K562 (cell line): ENCODE measurements around the gene ERCC6. TPM values are rescaled to one million over a fixed set of nuclear protein-coding genes. Genes with fewer than 3 reads are reported as not detected.
A peak's percentile ranks its signal among the peaks of the same experiment; 100 is the strongest.

Experiments used
- ATAC-seq: fragments of 200-7000 bp; cut with Tn5 transposase; 3 replicates; pipeline ENCODE4 v1.9.1; 2020; ENCODE audit warnings: moderate library complexity
- BruUV-seq: library from RNA; stranded (reverse); fragments of 400-500 nt; replicated peaks from 2 replicates; lab custom pipeline; 2021; lab: Mats Ljungman, UMichigan
- CTCF ChIA-PET: fragments of 300-600 bp; formaldehyde crosslinking; extraction: SDS; loops from one replicate; lab custom pipeline; 2021; ENCODE audit warnings: low intra/inter-chr PET ratio; lab: Yijun Ruan, JAX
- POLR2A ChIA-PET: fragments of 300-600, 350-650 bp; sonication (Branson Sonifier 250); formaldehyde crosslinking; extraction: SDS; loops from one replicate; lab custom pipeline; 2021; ENCODE audit warnings: antibody characterized with exemption, inconsistent platforms; lab: Yijun Ruan, JAX
- DNase-seq, 4 experiments: peaks; one replicate each; pipeline versions ENCODE4 v3.0.0 to v3.0.0-alpha.2; 2011 to 2018; ENCODE audit warnings: low spot score in 3 of 4, mixed read lengths in 3 of 4; ENCODE audit errors: extremely low read depth in 1 of 4
- FAIRE-seq: peaks from 2 replicates; lab custom pipeline; 2011; peaks lifted over from hg19 to GRCh38; lab: Jason Lieb, UNC
- H2AFZ ChIP-seq: 2 replicates; pipeline ENCODE4 v1.6.0; 2011; ENCODE audit warnings: low read depth, low read length, control low read depth, inconsistent platforms
- H3K27ac ChIP-seq: fragments of 200-600 bp; 3 replicates; pipeline ENCODE4 v1.8.0; 2011; ENCODE audit warnings: low read depth, mild to moderate bottlenecking, control low read depth, inconsistent platforms, low read length, moderate library complexity, mixed read lengths; ENCODE audit errors: extremely low read depth
- H3K27me3 ChIP-seq, 2 experiments: fragments of 300-600 bp in 1 of 2; 2 replicates in 1 of 2; 3 replicates in 1 of 2; pipeline versions ENCODE4 v1.6.0 to v1.8.0; 2011; ENCODE audit warnings: inconsistent platforms in 2 of 2, low read length in 2 of 2, mild to moderate bottlenecking in 1 of 2, mixed read lengths in 1 of 2, moderate library complexity in 1 of 2; ENCODE audit not compliant: control insufficient read depth in 2 of 2, insufficient read depth in 2 of 2
- H3K36me3 ChIP-seq: fragments of 300-600 bp; 3 replicates; pipeline ENCODE4 v1.8.0; 2011; ENCODE audit warnings: mild to moderate bottlenecking, low read length, inconsistent platforms; ENCODE audit not compliant: control insufficient read depth, insufficient read depth
- H3K4me1 ChIP-seq, 2 experiments: fragments of 200-600 bp in 1 of 2; replicated peaks in 1 of 2; 2 replicates in 1 of 2; 3 replicates in 1 of 2; pipeline versions ENCODE4 v1.5.1 to v1.8.0; 2011; ENCODE audit warnings: inconsistent platforms in 2 of 2, low read length in 2 of 2, mild to moderate bottlenecking in 1 of 2, mixed read lengths in 1 of 2, moderate library complexity in 1 of 2; ENCODE audit not compliant: control insufficient read depth in 2 of 2, insufficient read depth in 2 of 2
- H3K4me2 ChIP-seq: 2 replicates; pipeline ENCODE4 v1.6.1; 2011; ENCODE audit warnings: low read length, control low read depth, inconsistent platforms, mixed read lengths; ENCODE audit not compliant: insufficient read depth
- H3K4me3 ChIP-seq: fragments of 200-600 bp; sonication (generic), shearing (Covaris generic); 2 replicates; pipeline ENCODE4 v1.5.1; 2016; ENCODE audit warnings: control low read depth, inconsistent platforms
- H3K79me2 ChIP-seq: fragments of 200-600 bp; 3 replicates; pipeline ENCODE4 v1.8.0; 2011; ENCODE audit warnings: low read length, inconsistent platforms; ENCODE audit not compliant: control insufficient read depth, insufficient read depth
- H3K9ac ChIP-seq, 2 experiments: 2 replicates each; pipeline versions ENCODE4 v1.6.0 to v1.6.1; 2011; ENCODE audit warnings: low read depth in 2 of 2, low read length in 2 of 2, control low read depth in 1 of 2, inconsistent platforms in 1 of 2, mild to moderate bottlenecking in 1 of 2, mixed read lengths in 1 of 2; ENCODE audit not compliant: insufficient read depth in 1 of 2
- H3K9me1 ChIP-seq: one replicate; pipeline ENCODE4 v1.6.0; 2011; ENCODE audit warnings: inconsistent platforms, mild to moderate bottlenecking, low read length, moderate library complexity; ENCODE audit not compliant: control insufficient read depth, insufficient read depth
- H3K9me3 ChIP-seq: replicated peaks from 2 replicates; pipeline ENCODE4 v1.5.1; 2011; ENCODE audit warnings: low read depth, low read length, inconsistent platforms; ENCODE audit not compliant: control insufficient read depth, insufficient read depth
- H4K20me1 ChIP-seq: replicated peaks from 2 replicates; pipeline ENCODE4 v1.6.1; 2011; ENCODE audit warnings: low read length, inconsistent platforms, mixed read lengths; ENCODE audit not compliant: control insufficient read depth, insufficient read depth
- EGR1 ChIP-seq: fragments of 450-650 bp; conservative IDR thresholded peaks from 2 replicates; pipeline ENCODE4 v1.6.1; 2017; ENCODE audit warnings: mild to moderate bottlenecking
- FOXJ3 ChIP-seq: sonication (generic); formaldehyde crosslinking; IDR thresholded peaks from 2 replicates; pipeline ENCODE4 v1.4.0; 2020; ENCODE audit warnings: mild to moderate bottlenecking, missing genetic modification reagents
- FOXM1 ChIP-seq, 2 experiments: fragments of 450-650 bp in 1 of 2; sonication (generic) in 1 of 2; formaldehyde crosslinking in 1 of 2; IDR thresholded peaks; 2 replicates each; pipeline versions ENCODE4 v1.6.1 to v1.9.0; 2017 to 2022; ENCODE audit warnings: low read depth in 2 of 2, mild to moderate bottlenecking in 2 of 2, missing genetic modification reagents in 1 of 2, moderate library complexity in 1 of 2
- HLTF ChIP-seq: fragments of 450-650 bp; IDR thresholded peaks from 2 replicates; pipeline ENCODE4 v1.6.1; 2016
- IRF1 ChIP-seq: sonication (generic); formaldehyde crosslinking; IDR thresholded peaks from 2 replicates; pipeline ENCODE4 v1.8.0; 2022; ENCODE audit warnings: missing genetic modification reagents, mild to moderate bottlenecking, borderline replicate concordance
- KDM4B ChIP-seq, 2 experiments: fragments of 450-650 bp in 1 of 2; sonication (generic) in 1 of 2; IDR thresholded peaks; 2 replicates each; pipeline ENCODE4 v1.6.1; 2016 to 2017; ENCODE audit warnings: borderline replicate concordance in 2 of 2, antibody characterized with exemption in 1 of 2, low read depth in 1 of 2, mild to moderate bottlenecking in 1 of 2
- LARP7 ChIP-seq: fragments of 450-650 bp; IDR thresholded peaks from 2 replicates; pipeline ENCODE4 v1.6.1; 2016
- MBD1 ChIP-seq: fragments of 250-450 bp; sonication (Bioruptor Pico); IDR thresholded peaks from 2 replicates; pipeline ENCODE4 v1.8.0; 2022; ENCODE audit warnings: inconsistent platforms
- OTX1 ChIP-seq: fragments of 450-650 bp; formaldehyde crosslinking; IDR thresholded peaks from 2 replicates; pipeline ENCODE4 v1.4.0; 2022; ENCODE audit warnings: mild to moderate bottlenecking
- PRPF4 ChIP-seq: fragments of 200-400 bp; formaldehyde crosslinking; IDR thresholded peaks from one replicate; pipeline ENCODE4 v1.6.1; 2017; ENCODE audit warnings: low read length, low read depth, mild to moderate bottlenecking; ENCODE audit not compliant: insufficient read depth, poor library complexity, severe bottlenecking
- PTRF ChIP-seq: fragments of 450-650 bp; IDR thresholded peaks from 2 replicates; pipeline ENCODE4 v1.6.1; 2016; ENCODE audit warnings: mild to moderate bottlenecking, missing genetic modification characterization, missing compliant biosample characterization
- SMAD2 ChIP-seq: fragments of 150-350 bp; IDR thresholded peaks from 2 replicates; pipeline ENCODE4 v1.6.1; 2014; ENCODE audit warnings: low read depth, mild to moderate bottlenecking, low read length
- SPI1 ChIP-seq: IDR thresholded peaks from 2 replicates; pipeline ENCODE4 v1.6.1; 2011; ENCODE audit warnings: low read depth, low read length, control low read depth, borderline replicate concordance
- TCF3 ChIP-seq: sonication (generic); formaldehyde crosslinking; IDR thresholded peaks from 2 replicates; pipeline ENCODE4 v1.4.0; 2020; ENCODE audit warnings: mild to moderate bottlenecking, missing genetic modification reagents
- WGBS: fragments of 100-300 bp; shearing (Covaris generic); methylation state at CpG from one replicate; pipeline ENCODE4 v1.1.6; 2016; ENCODE audit warnings: low coverage, mixed read lengths; ENCODE audit not compliant: insufficient coverage; ENCODE audit errors: missing lambda C conversion rate; 5-methylcytosine and 5-hydroxymethylcytosine counted together
- in situ Hi-C: fragments of 300-500 bp; cut with MboI; formaldehyde crosslinking; loops from 4 replicates; pipeline ENCODE4 v1.15.0; 2018; ENCODE audit warnings: inconsistent platforms, mixed read lengths
- intact Hi-C: fragments of 100-400 bp; cut with micrococcal nuclease; formaldehyde crosslinking; loops from 2 replicates; pipeline ENCODE4 v1.14.2; 2022
- polyA plus RNA-seq, 8 experiments: library from polyadenylated mRNA; depleted of rRNA in 4 of 8; stranded (reverse) in 5 of 8; unstranded in 3 of 8; fragments of >200 nt; fragmentation: Nextera tagmentation in 2 of 8; fragmentation: Illumina TruSeq in 1 of 8; extraction: Ambion mirVana in 2 of 8; extraction: Trizol in 1 of 8; gene quantifications; 2 replicates each; pipeline versions ENCODE4 v1.2.1 to v1.2.3, GENCODE V29; 2011 to 2014; ENCODE audit warnings: inconsistent platforms in 1 of 8, missing spikeins in 1 of 8
- total RNA-seq, 7 experiments: library from RNA; depleted of rRNA in 6 of 7; stranded (reverse); fragments of >200 nt in 6 of 7; fragmentation: Illumina TruSeq in 2 of 7; extraction: Trizol in 2 of 7; gene quantifications; 2 replicates each; pipeline versions ENCODE4 v1.2.1 to v1.2.3, GENCODE V29; 2011 to 2021; ENCODE audit warnings: low replicate concordance in 1 of 7
- TF ChIP-seq, protein P1 (sequence below): fragments of 250-450 bp; sonication (Bioruptor Pico); IDR thresholded peaks from 2 replicates; pipeline ENCODE4 v1.8.0; 2022; ENCODE audit warnings: moderate library complexity, mild to moderate bottlenecking, inconsistent platforms

The ERCC6 gene
- total and polyA plus RNA-seq, 9 of the 15 experiments (the other 6 are each of a cell fraction or from before 2014, with no cell fraction given), result 7.8 to 17.7 (median 11.8) TPM

DNA sequence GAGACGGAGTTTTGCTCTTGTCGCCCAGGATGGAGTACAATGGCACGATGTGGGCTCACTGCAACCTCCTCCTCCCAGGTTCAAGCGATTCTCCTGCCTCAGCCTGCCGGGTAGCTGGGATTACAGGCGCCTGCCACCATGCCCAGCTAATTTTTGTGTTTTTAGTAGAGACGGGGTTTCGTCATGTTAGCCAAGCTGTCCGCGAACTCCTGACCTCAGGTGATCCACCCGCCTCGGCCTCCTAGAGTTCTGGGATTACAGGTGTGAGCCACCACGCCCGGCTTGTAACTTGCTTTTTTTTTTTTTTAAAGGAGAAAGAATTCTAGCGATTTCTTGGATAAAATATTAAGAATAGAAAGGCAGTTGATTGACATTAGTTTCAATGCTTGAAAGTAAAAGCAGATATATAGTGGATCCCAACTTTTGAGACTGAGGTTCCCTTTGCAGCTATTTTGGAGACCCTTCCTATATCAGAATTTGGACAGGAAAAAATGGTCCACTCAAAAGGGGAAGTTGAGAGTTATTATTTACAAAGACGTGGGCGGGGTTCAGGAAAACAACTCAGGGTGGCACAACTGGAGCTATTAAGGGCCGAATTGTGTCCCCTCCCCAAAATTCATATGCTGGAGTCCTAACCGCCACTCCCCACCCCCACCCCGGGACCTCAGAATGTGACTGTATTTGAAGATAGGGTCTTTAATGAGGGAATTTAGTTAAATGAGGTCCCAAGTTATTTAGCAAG, 1.3 kb upstream of the ERCC6 start:
- Histone ChIP-seq H3K4me3 (no peak overlapping the region), H3K4me2 (peak overlapping the region; percentile 97; the same call in 1 of the 2 replicates), H3K9me3 (peaks cover 6% of the 10 kb centered on the region; the same call in 1 of the 2 replicates), H3K36me3 (peaks cover 5% of the 10 kb centered on the region; the same call in 2 of the 3 replicates), H3K9ac (no peak overlapping the region), H3K27ac (no peak overlapping the region), H3K79me2 (peaks cover 20% of the 10 kb centered on the region), H3K27me3 (no peaks in the 10 kb centered on the region), H4K20me1 (no peaks in the 10 kb centered on the region), H2AFZ (peak overlapping the region; percentile 97), H3K9me1 (no peaks in the 10 kb centered on the region), H3K4me1 (peaks cover 20 to 27% of the 10 kb centered on the region in 2 experiments; a peak in 4 of 5 replicates)
- 0 out of 2 replicates have a peak, but pooled peaks have one; percentile 25 for TF ChIP-seq LARP7
- no peak for TF ChIP-seq OTX1 (CRISPR knock-in tag)
- peak; percentile 56 for TF ChIP-seq EGR1
- no peak for TF ChIP-seq PTRF
- no peak for TF ChIP-seq KDM4B (IDR thresholded peaks at IDR 0.05; ENCODE audit: borderline replicate concordance in 2 of 2, low read depth in 1 of 2)
- TF ChIP-seq TCF3 (CRISPR knock-in tag), result no peak
- no peak for TF ChIP-seq FOXJ3 (CRISPR knock-in tag)
- no peak for TF ChIP-seq PRPF4
- peak; percentile 43; the same call in 1 of the 2 replicates for TF ChIP-seq SPI1
- no peak for TF ChIP-seq IRF1
- no peak for TF ChIP-seq FOXM1 (IDR thresholded peaks at IDR 0.05; ENCODE audit: low read depth)
- TF ChIP-seq FOXM1 (CRISPR knock-in tag; IDR thresholded peaks at IDR 0.05; ENCODE audit: low read depth), result no peak
- no peak for TF ChIP-seq HLTF
- TF ChIP-seq, protein P1, sequence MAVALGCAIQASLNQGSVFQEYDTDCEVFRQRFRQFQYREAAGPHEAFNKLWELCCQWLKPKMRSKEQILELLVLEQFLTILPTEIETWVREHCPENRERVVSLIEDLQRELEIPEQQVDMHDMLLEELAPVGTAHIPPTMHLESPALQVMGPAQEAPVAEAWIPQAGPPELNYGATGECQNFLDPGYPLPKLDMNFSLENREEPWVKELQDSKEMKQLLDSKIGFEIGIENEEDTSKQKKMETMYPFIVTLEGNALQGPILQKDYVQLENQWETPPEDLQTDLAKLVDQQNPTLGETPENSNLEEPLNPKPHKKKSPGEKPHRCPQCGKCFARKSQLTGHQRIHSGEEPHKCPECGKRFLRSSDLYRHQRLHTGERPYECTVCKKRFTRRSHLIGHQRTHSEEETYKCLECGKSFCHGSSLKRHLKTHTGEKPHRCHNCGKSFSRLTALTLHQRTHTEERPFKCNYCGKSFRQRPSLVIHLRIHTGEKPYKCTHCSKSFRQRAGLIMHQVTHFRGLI, result no peak
- TF ChIP-seq MBD1 (CRISPR knock-in tag), result 0 out of 2 replicates have a peak, but pooled peaks have one; percentile 17
- TF ChIP-seq SMAD2, result no peak
- ChIA-PET POLR2A (interaction anchor here (0.6 to 2.7 kb wide), 4 partner anchors 12 to 96 kb away, joined by 3 to 8 read pairs (median 3); no protein-coding TSS in a partner anchor), CTCF (no interaction called here)
- no TSS peak for BruUV-seq
- intact Hi-C loops (no loop called here), in situ Hi-C loops (no loop called here)
- DNase-seq, result no peak
- WGBS, result 46% methylated on average over 17 of the region's 20 CpGs
- no peak for FAIRE-seq
- ATAC-seq, result no peak
